Measurements from ENCODE around the gene IGF1R. TPM values are rescaled to one million over a fixed set of nuclear protein-coding genes. Genes with fewer than 3 reads are reported as not detected.
A peak's percentile ranks its signal among the peaks of the same experiment; 100 is the strongest.

The IGF1R gene
- total RNA-seq, 6 donors from 2014 or later: 31.0 to 142 (median 63.8) TPM

GRCh38 chr15:98730860-98731711 lies 82.7 kb downstream of the IGF1R start:
- no peak for TF ChIP-seq EP300 (IDR thresholded peaks at IDR 0.05)
- no peak for TF ChIP-seq CTCF (IDR thresholded peaks at IDR 0.05)
- no peak for TF ChIP-seq POLR2A (IDR thresholded peaks at IDR 0.05)
- TF ChIP-seq POLR2AphosphoS5 (IDR thresholded peaks at IDR 0.05): no peak
- Histone ChIP-seq H3K4me1 (peaks cover 26 to 60% (median 49%) of the 10 kb centered on the region in 4 donors), H3K27me3 (no peaks in the 10 kb centered on the region), H3K27ac (no peak overlapping the region), H3K9me3 (no peaks in the 10 kb centered on the region), H3K4me3 (no peak overlapping the region), H3K36me3 (no peaks in the 10 kb centered on the region)
- no peak for DNase-seq
- WGBS, 2 donors: 92 to 96% methylated on average over 13 of the region's 13 CpGs
- no peak for ATAC-seq (ENCODE audit: low FRiP score in 2 of 2)

- Histone ChIP-seq H3K36me3 (no peaks in the 10 kb centered on the region), H3K27ac (no peak overlapping the region), H3K4me3 (no peak overlapping the region), H3K27me3 (no peaks in the 10 kb centered on the region), H3K4me1 (peaks cover 25 to 58% (median 48%) of the 10 kb centered on the region in 4 donors), H3K9me3 (no peaks in the 10 kb centered on the region)
- no peak for DNase-seq
- 78 to 88% methylated on average over 6 to 9 of the region's 9 CpGs for WGBS, 2 donors
- TF ChIP-seq EP300 (IDR thresholded peaks at IDR 0.05) (no peak), POLR2A (IDR thresholded peaks at IDR 0.05) (no peak), CTCF (IDR thresholded peaks at IDR 0.05) (no peak), POLR2AphosphoS5 (IDR thresholded peaks at IDR 0.05) (no peak)
- ATAC-seq (ENCODE audit: low FRiP score in 2 of 2): no peak
Observed at GRCh38 chr15:98731712-98732450, 83.5 kb downstream of the IGF1R start.

- Histone ChIP-seq H3K9me3 (no peaks in the 10 kb centered on the region), H3K4me3 (no peak overlapping the region), H3K4me1 (peaks cover 19 to 48% (median 35%) of the 10 kb centered on the region in 4 donors), H3K27me3 (no peaks in the 10 kb centered on the region), H3K27ac (no peak overlapping the region), H3K36me3 (no peaks in the 10 kb centered on the region)
- TF ChIP-seq EP300 (IDR thresholded peaks at IDR 0.05) (no peak), POLR2A (IDR thresholded peaks at IDR 0.05) (no peak), POLR2AphosphoS5 (IDR thresholded peaks at IDR 0.05) (no peak), CTCF (IDR thresholded peaks at IDR 0.05) (no peak)
- WGBS, 2 donors: 96 to 100% methylated on average over 5 of the region's 5 CpGs
- ATAC-seq (ENCODE audit: low FRiP score in 2 of 2): no peak
- no peak for DNase-seq
Observed at GRCh38 chr15:98733098-98733497, 84.8 kb downstream of the IGF1R start.

GRCh38 chr15:98734466-98735199 lies 86.3 kb downstream of the IGF1R start:
- H3K9me3 ChIP-seq: no peaks in the 10 kb centered on the region
- peak overlapping the region in 1 of 4 donors; percentile 9 for H3K4me3 ChIP-seq
- peak in 1 of 2 donors; percentile 36 for ATAC-seq (ENCODE audit: low FRiP score in 2 of 2)
- no peaks in the 10 kb centered on the region for H3K36me3 ChIP-seq
- H3K27ac ChIP-seq: peak overlapping the region in 1 of 4 donors; percentile 49
- H3K27me3 ChIP-seq: no peaks in the 10 kb centered on the region
- TF ChIP-seq POLR2A (IDR thresholded peaks at IDR 0.05): no peak
- TF ChIP-seq POLR2AphosphoS5 (IDR thresholded peaks at IDR 0.05): no peak
- no peak for TF ChIP-seq CTCF (IDR thresholded peaks at IDR 0.05)
- no peak for TF ChIP-seq EP300 (IDR thresholded peaks at IDR 0.05)
- DNase-seq: no peak
- H3K4me1 ChIP-seq: peaks cover 17 to 41% (median 28%) of the 10 kb centered on the region in 4 donors
- WGBS, 2 donors: 54 to 64% methylated on average over 7 to 8 of the region's 8 CpGs
